Loucy (cell line): ENCODE data around the gene ACTR2.

Source experiments
- EZH2phosphoT487 ChIP-seq: fragments of 200-600 bp; IDR thresholded peaks from 2 replicates; pipeline ENCODE4 v1.6.1; 2018; ENCODE audit warnings: antibody characterized with exemption, mild to moderate bottlenecking, moderate library complexity, borderline replicate concordance
- TF ChIP-seq, protein P1 (sequence below): fragments of 200-600 bp; sonication (generic); conservative IDR thresholded peaks from 2 replicates; pipeline ENCODE4 v1.5.1; 2014; ENCODE audit warnings: mild to moderate bottlenecking, antibody characterized with exemption, low read length

DNA sequence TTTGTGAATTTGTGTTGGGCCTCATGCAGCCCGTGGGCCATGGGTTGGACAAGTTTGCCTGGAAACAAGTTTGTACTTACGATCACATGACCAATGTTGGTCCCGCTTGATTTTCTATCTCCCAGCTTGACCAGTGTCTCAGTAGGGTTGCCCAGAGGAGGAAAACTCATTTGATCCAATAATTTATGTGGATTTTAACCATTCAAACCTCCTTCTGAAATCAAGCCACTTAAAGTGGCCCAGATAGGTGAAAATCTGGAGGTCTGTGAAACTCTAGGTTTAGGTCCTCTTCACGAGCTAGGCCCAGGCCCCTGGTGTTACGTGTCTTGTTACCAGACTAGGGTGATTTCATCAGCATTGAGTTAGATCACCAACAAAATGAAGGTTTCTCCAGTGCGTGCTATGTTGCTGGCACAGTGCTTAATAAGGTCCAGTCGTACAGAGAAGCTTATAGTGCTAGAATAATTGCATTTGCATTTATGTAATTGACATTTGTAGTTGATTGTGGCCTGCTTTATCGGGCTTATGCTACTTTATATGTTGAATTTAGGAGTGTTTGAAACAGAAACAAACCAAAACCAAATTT is 4.4 kb downstream of the ACTR2 start:
- TF ChIP-seq, protein P1, sequence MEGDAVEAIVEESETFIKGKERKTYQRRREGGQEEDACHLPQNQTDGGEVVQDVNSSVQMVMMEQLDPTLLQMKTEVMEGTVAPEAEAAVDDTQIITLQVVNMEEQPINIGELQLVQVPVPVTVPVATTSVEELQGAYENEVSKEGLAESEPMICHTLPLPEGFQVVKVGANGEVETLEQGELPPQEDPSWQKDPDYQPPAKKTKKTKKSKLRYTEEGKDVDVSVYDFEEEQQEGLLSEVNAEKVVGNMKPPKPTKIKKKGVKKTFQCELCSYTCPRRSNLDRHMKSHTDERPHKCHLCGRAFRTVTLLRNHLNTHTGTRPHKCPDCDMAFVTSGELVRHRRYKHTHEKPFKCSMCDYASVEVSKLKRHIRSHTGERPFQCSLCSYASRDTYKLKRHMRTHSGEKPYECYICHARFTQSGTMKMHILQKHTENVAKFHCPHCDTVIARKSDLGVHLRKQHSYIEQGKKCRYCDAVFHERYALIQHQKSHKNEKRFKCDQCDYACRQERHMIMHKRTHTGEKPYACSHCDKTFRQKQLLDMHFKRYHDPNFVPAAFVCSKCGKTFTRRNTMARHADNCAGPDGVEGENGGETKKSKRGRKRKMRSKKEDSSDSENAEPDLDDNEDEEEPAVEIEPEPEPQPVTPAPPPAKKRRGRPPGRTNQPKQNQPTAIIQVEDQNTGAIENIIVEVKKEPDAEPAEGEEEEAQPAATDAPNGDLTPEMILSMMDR, result no peak
- no peak for TF ChIP-seq EZH2phosphoT487
